Keratinocyte (primary cell): ENCODE measurements around the gene IRGC.

ENCODE experiments used
- EZH2 ChIP-seq: IDR thresholded peaks from one replicate; pipeline ENCODE4 v1.6.1; 2012; ENCODE audit warnings: inconsistent platforms, mild to moderate bottlenecking, low read length, moderate library complexity
- TF ChIP-seq, protein P1 (sequence below), 3 experiments: IDR thresholded peaks in 1 of 3; conservative IDR thresholded peaks in 1 of 3; optimal IDR thresholded peaks in 1 of 3; 2 replicates in 2 of 3; 3 replicates in 1 of 3; pipeline versions ENCODE3 to v1.5.1; 2011; ENCODE audit warnings: low read length in 3 of 3, mild to moderate bottlenecking in 3 of 3, moderate library complexity in 2 of 3, control low read depth in 1 of 3, inconsistent platforms in 1 of 3; ENCODE audit not compliant: insufficient read depth in 2 of 3; ENCODE audit errors: extremely low read depth in 1 of 3

DNA sequence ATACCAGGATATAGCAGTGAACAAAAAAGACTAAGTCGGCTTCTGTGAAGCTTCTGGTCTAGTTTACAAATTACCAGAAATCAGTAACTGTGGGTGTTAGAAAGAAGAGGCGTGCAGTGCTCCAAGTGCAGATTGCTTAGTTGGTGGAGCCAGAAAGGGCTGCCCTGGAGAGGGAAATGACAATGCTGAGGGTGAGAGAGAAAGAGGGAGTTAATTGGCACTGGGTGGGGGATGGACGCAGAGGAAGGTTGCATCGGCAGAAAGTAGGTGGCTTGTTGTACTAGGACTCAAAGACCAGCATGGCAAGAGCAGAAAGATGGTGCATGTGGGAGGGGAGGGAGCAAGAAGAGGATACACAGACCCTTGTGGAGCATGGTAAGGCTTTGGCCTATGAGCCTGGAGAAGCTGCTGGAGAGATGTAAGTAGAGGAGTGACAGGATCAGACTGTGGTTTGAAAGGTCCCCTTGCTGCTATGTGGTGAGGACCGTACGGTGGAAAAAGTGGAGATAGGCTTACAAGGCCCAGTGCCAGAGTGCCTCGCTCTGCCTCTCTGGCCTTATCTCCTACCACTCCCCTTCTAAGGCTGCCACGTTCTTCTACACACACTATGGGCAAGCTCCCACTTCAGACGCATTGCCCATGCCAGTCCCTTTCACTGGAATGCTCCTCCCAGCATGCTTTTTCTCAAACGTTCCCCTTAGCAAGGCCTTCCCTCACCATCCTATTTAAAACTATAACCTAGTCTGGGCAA is 25.4 kb downstream of the IRGC start:
- TF ChIP-seq EZH2 = no peak
- TF ChIP-seq, protein P1, sequence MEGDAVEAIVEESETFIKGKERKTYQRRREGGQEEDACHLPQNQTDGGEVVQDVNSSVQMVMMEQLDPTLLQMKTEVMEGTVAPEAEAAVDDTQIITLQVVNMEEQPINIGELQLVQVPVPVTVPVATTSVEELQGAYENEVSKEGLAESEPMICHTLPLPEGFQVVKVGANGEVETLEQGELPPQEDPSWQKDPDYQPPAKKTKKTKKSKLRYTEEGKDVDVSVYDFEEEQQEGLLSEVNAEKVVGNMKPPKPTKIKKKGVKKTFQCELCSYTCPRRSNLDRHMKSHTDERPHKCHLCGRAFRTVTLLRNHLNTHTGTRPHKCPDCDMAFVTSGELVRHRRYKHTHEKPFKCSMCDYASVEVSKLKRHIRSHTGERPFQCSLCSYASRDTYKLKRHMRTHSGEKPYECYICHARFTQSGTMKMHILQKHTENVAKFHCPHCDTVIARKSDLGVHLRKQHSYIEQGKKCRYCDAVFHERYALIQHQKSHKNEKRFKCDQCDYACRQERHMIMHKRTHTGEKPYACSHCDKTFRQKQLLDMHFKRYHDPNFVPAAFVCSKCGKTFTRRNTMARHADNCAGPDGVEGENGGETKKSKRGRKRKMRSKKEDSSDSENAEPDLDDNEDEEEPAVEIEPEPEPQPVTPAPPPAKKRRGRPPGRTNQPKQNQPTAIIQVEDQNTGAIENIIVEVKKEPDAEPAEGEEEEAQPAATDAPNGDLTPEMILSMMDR (optimal IDR thresholded peaks at IDR 0.05 in 1 of 3, IDR thresholded peaks at IDR 0.05 in 1 of 3, conservative IDR thresholded peaks at IDR 0.05 in 1 of 3; ENCODE audit: extremely low read depth in 1 of 3, insufficient read depth in 2 of 3, low read length in 3 of 3) = no peak
